Measurements from ENCODE around the gene RIMBP2.

RIMBP2 gene

GRCh38 chr12:130562716-130563115 is 153.4 kb downstream of the RIMBP2 start:
- Histone ChIP-seq H3K4me3 (ENCODE audit: low read depth, low read length, poor library complexity, severe bottlenecking) (no peak overlapping the region), H3K36me3 (ENCODE audit: insufficient read depth, low read length) (no peaks in the 10 kb centered on the region), H2AFZ (ENCODE audit: low read length) (no peak overlapping the region), H3K9ac (ENCODE audit: low read length) (no peak overlapping the region), H3K9me2 (ENCODE audit: low read depth, low read length) (no peaks in the 10 kb centered on the region), H3K4me1 (ENCODE audit: insufficient read depth, low read length, severe bottlenecking) (no peaks in the 10 kb centered on the region), H3K4me2 (ENCODE audit: low read length) (no peak overlapping the region), H3K79me2 (ENCODE audit: insufficient read depth, low read length) (no peaks in the 10 kb centered on the region), H3K27me3 (ENCODE audit: insufficient read depth, low read length) (no peaks in the 10 kb centered on the region; the same call in 1 of the 2 replicates), H4K20me1 (ENCODE audit: insufficient read depth, low read length) (no peaks in the 10 kb centered on the region), H3K27ac (ENCODE audit: low read depth, low read length, poor library complexity, severe bottlenecking) (no peak overlapping the region), H3K9me3 (ENCODE audit: low read length) (no peaks in the 10 kb centered on the region), H3F3A (ENCODE audit: insufficient read depth, low read length) (no peaks in the 10 kb centered on the region)
- TF ChIP-seq EZH2 (IDR thresholded peaks at IDR 0.05; ENCODE audit: borderline replicate concordance, low read length) (no peak), CTCF (IDR thresholded peaks at IDR 0.05; ENCODE audit: low read length) (no peak)

GRCh38 chr12:130560321-130560720 is 155.8 kb downstream of the RIMBP2 start:
- H3K79me2 ChIP-seq (ENCODE audit: insufficient read depth, low read length): no peaks in the 10 kb centered on the region
- no peak overlapping the region for H3K9ac ChIP-seq (ENCODE audit: low read length)
- H3K9me2 ChIP-seq (ENCODE audit: low read depth, low read length): no peaks in the 10 kb centered on the region
- no peaks in the 10 kb centered on the region for H3K36me3 ChIP-seq (ENCODE audit: insufficient read depth, low read length)
- H3K4me3 ChIP-seq (ENCODE audit: low read depth, low read length, poor library complexity, severe bottlenecking): no peak overlapping the region
- no peaks in the 10 kb centered on the region for H3K9me3 ChIP-seq (ENCODE audit: low read length)
- H3K4me2 ChIP-seq (ENCODE audit: low read length): no peak overlapping the region
- H4K20me1 ChIP-seq (ENCODE audit: insufficient read depth, low read length): no peaks in the 10 kb centered on the region
- TF ChIP-seq EZH2 (IDR thresholded peaks at IDR 0.05; ENCODE audit: borderline replicate concordance, low read length) (no peak), CTCF (IDR thresholded peaks at IDR 0.05; ENCODE audit: low read length) (no peak)
- H3K4me1 ChIP-seq (ENCODE audit: insufficient read depth, low read length, severe bottlenecking): no peaks in the 10 kb centered on the region
- no peaks in the 10 kb centered on the region for H3K27me3 ChIP-seq (ENCODE audit: insufficient read depth, low read length)
- H3F3A ChIP-seq (ENCODE audit: insufficient read depth, low read length): no peaks in the 10 kb centered on the region
- no peak overlapping the region for H3K27ac ChIP-seq (ENCODE audit: low read depth, low read length, poor library complexity, severe bottlenecking)
- H2AFZ ChIP-seq (ENCODE audit: low read length): no peak overlapping the region

- H3K9me3 ChIP-seq (ENCODE audit: low read length): no peaks in the 10 kb centered on the region
- H3K79me2 ChIP-seq (ENCODE audit: insufficient read depth, low read length): no peaks in the 10 kb centered on the region
- H3K4me2 ChIP-seq (ENCODE audit: low read length): no peak overlapping the region
- H3K36me3 ChIP-seq (ENCODE audit: insufficient read depth, low read length): no peaks in the 10 kb centered on the region
- H3K4me1 ChIP-seq (ENCODE audit: insufficient read depth, low read length, severe bottlenecking): no peaks in the 10 kb centered on the region
- no peak overlapping the region for H3K4me3 ChIP-seq (ENCODE audit: low read depth, low read length, poor library complexity, severe bottlenecking)
- no peak overlapping the region for H3K27ac ChIP-seq (ENCODE audit: low read depth, low read length, poor library complexity, severe bottlenecking)
- TF ChIP-seq EZH2 (IDR thresholded peaks at IDR 0.05; ENCODE audit: borderline replicate concordance, low read length) (no peak), CTCF (IDR thresholded peaks at IDR 0.05; ENCODE audit: low read length) (no peak)
- no peak overlapping the region for H2AFZ ChIP-seq (ENCODE audit: low read length)
- H3K9ac ChIP-seq (ENCODE audit: low read length): no peak overlapping the region
- no peaks in the 10 kb centered on the region for H3K9me2 ChIP-seq (ENCODE audit: low read depth, low read length)
- H3K27me3 ChIP-seq (ENCODE audit: insufficient read depth, low read length): no peaks in the 10 kb centered on the region
- H3F3A ChIP-seq (ENCODE audit: insufficient read depth, low read length): no peaks in the 10 kb centered on the region
- no peaks in the 10 kb centered on the region for H4K20me1 ChIP-seq (ENCODE audit: insufficient read depth, low read length)
Measured at GRCh38 chr12:130559806-130560205, 156.3 kb downstream of the RIMBP2 start.
